ENCODE results near the gene UCK2.

UCK2 gene

DNA sequence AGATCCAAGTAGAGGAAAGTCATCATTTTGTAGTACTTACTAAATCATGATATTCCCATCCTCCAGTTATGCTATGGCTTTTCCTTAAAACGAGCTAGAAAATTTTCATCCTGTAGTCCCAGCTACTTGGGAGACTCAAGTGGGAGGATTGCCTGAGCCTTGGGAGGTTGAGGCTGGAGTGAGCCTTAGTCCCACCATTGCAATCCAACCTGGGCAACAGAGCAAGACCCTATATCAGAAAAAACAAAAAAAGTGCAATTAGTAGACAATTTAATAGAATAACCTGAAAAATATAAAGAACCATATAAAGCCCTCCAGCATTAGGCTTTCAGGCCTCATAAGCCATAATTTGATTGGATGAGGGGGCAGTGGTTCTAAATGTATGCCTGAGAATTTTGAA lies 6.8 kb downstream of the UCK2 start:
- DNase-seq (ENCODE audit: low read depth in 2 of 3, low spot score in 2 of 3), result no peak

DNA sequence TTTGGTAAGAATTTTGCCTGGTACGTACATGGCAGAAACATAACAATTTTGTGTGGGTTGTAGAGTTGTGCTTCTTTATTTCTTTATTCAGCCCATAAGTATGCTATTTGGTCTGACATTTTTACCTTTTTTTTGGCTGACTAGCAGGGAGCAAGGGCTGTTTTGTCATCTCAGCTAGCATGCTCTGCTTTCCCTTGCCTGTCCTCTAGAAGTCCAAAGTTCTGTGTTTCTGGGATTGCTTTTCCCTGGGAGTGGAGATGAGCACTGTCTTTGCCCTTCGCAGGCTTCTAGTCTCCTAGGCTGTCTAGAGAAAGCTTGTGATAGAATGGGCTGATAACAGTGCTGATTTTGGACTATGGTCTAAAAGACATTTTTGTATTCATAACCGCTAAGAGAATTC lies 7.5 kb downstream of the UCK2 start:
- no peak for DNase-seq (ENCODE audit: low read depth in 2 of 3, low spot score in 2 of 3)

DNA sequence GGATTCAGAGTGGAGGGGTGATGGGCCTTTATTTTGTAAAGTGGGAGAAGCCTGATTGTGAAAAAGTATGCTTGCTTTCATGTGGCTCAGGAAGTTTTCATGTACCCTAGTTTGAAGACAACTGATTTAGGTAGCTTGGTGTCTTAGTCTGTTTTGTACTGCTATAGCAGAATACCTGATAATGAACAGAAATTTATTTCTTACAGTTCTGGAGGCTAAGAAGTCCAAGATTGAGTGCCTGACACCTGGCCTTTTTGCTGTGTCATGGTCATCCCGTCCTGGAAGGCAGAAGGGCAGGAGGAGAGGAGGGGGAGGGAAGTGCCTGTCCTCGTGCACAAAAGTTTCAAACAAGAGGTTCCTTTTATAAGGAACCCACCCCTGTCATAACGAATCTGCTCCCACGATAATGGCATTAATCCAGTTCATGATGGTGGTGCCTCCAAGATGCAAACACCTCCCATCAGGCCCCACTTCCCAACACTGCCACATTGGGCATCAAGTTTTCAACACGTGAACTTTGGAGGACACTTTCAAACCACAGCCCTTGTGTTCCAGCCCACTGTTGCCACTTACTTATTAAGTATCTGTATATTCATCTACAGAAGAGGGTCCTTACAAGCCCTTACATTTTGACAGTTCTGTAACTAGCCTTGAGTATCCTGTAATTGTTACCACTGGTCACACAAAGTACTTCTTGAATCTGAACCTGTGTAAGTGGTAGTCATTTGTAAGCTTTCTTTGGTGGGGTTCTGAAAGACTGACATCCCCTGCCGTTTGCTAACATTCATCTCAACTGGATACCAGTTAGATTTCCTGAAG lies 9.5 kb downstream of the UCK2 start:
- DNase-seq (ENCODE audit: low read depth in 2 of 3, low spot score in 2 of 3), result no peak

DNA sequence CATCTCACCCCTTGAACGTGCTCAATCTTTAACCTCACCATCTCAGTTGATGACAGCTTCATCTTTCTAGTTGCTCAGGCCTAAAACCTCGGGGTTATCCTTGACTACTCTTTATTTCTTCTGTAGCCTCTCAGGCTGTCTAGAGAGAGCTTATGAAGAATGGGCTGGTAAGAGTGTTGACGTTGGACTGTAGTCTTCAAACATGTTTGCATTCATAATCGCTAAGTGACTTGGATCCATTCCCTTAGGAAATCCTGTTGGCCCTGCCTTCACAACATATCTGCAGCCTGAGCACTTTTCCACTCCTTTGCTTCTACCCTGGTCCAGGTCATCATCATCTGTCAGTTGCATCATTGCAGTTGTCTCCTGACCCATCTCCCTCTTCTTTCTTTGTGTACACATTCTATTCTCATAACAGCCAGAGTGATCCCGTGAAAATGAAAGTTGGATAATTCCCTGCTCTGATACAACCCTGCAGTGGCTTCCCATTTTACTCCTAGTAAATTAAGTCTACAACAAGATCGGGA lies 10.5 kb downstream of the UCK2 start:
- no peak for DNase-seq (ENCODE audit: low read depth in 2 of 3, low spot score in 2 of 3)

DNA sequence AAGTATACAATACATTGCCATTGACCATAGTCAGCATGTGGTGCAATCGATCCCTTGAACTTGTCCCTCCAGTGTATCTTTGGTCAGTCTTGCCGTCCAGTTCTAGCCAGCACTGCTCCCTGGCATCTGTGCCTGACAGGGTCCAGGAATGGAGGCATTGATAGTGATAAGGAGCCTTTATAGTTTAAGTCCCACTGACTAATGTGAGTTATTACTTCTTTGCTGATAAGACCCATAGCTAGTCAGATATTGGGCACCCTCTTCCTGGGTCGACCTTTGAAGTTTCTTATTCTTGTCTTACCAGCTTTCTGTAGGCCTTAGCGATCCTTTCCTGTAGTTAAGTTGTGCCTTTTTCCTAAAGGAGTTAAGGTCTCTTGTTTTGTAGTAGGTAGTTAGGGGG lies 13.0 kb downstream of the UCK2 start:
- DNase-seq (ENCODE audit: low read depth in 2 of 3, low spot score in 2 of 3), result no peak

DNA sequence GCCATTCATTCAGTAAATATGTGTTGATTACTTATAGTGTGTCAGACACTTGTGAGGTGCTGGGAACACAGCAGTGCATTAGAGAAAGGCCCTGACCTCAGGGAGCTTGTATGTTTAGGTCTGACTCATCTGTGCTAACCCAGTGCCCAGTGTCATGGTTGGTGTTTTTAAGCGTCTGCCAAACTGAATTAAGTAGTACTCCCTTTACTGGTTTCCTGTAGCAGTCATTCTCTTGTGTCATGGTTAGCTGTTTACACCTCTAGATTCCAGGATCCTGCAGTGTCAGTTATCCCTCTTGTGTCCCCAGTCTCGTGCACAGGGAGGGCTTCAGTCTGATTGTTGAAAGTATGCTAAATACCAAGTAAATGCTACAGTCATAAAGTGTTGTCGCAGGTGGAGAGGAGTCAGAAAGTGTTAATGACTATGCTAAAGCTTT lies 14.2 kb downstream of the UCK2 start:
- DNase-seq (ENCODE audit: low read depth in 2 of 3, low spot score in 2 of 3), result no peak

DNA sequence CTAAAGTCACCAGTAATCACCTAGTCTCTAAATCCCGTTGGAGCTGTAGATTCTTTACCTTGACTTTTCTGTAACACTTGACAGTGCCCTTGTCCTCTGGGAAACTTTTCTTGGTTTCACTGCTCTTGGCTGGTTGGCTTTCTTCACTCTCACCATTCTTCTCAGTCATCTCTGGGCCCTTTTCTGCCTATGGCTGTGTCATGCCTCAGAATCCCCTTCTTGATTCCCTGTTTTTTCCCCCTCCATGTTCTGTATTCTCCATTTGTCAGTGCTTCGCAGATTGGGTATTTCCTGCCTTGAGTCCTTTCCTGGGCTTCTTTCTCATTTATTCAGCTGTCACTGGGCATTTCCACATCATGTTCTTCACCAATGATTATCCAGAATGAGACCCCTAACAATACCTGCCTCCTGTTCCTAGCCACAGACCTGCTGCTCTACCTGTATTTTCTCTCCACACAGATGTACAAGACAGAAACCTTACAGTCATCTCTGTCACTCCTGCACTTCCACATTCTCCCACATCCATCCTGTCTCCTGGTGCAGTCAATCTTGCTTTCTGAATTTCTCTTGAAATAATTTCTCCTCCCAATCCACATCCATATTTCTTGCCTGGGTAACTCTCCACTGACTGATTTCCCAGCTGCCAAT lies 14.7 kb downstream of the UCK2 start:
- no peak for DNase-seq (ENCODE audit: low read depth in 2 of 3, low spot score in 2 of 3)

DNA sequence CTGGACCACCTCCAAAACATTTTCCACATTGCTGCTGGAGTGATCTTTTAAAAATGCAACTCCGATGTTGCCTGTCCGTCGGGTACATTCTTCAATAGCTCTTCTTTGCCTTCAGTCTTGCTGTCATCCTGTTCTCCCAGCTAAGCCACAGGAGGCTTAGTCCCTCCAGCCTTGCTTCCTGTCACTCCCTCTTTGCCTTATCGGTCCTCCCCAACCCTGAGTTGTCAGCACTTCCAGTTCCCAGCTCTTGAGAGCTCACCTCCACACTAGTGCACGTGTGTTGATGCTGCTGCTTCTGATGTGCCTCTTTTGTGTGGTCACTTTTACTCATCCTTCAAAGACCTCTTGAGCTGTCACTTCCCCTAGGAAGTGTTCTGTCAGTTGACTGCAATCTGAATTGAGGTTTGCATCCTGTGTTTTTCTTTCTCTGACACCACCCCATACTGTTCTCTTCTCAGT lies 15.3 kb downstream of the UCK2 start:
- no peak for DNase-seq (ENCODE audit: low read depth in 2 of 3, low spot score in 2 of 3)

DNA sequence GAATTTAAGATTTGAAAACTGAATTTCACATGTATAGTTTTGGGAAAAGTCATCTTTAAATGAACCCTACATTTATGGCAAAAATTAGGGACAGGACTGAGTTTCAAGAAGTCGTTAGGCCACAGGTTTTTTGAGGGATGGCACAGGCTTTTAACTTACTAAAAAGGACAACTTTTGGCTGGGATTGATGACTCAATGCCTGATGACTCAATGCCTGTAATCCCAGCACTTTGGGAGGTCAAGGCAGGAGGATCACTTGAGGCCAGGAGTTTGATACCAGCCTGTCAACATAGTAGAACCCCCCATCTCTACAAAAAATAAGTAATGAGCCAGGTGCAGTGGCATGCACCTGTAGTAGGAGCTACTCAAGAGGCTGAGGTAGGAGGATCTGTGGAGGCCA lies 15.9 kb downstream of the UCK2 start:
- DNase-seq (ENCODE audit: low read depth in 2 of 3, low spot score in 2 of 3), result no peak

DNA sequence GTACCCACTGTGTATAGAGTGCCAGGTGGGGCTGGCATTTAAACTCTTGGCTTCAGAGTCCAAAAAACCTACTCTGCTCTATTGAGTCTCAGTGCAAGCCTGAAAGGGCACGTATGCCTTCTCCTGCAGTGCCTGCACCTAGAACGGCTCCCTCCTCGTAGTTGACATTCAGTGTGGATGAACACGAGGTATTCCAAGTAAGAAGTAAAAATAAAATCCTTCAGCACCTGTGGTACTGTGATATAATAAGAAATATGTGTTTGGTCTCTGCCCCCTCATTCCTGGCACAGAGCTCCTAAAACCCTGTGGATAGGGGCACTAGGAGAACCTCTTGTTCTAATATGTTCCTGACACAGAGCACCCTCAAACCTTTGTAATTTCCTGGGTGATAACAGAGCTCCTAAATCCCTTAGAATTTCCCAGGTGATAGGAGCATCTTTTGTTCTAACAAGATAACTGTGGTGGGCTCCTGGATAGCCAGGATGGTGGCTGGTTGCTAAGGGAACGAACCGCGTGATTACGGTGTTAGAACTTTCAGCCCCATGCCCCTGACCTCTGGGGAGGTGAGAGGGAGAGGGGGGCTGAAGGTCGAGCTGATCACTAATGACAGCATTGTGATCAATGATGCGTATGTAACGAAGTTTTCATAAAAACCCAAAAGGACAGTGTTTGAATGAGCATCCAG lies 16.8 kb downstream of the UCK2 start:
- no peak for DNase-seq (ENCODE audit: low read depth in 2 of 3, low spot score in 2 of 3)

DNA sequence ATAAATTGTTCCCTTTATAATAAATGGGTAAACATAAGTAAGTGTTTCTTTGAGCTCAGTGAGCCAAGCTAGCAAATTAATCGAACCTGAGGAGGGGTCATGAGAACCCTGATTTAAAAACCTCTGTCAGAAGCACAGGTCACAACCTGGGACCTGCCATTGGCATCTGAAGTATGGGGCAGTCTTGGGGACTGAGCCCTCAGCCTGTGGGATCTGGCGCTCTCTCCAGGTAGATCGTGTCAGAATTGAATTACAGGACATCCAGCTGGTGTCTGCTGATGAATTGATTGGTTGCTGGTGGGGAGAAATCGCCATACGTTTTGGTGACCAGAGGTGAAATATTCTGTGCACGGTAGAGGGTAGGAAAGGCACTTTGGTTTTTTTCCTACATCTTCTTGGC lies 17.5 kb downstream of the UCK2 start:
- no peak for DNase-seq (ENCODE audit: low read depth in 2 of 3, low spot score in 2 of 3)

DNA sequence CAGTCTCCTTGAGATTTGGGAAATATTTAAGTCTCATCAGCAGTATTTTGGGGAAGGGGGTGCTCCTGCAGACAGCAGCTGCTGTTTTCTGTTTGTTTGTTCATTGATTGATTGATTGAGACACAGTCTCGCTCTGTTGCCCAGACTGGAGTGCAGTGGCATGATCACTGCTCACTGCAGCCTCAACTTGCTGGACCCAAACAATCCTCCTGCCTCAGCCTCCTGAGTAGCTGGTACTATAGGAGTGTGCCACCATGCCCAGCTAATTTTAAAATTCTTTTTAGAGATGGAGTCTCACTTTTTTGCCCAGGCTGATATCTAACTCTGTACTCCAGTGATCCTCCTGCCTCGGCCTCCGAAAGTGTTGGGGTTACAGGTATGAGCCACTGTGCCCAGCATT lies 18.2 kb downstream of the UCK2 start:
- no peak for DNase-seq (ENCODE audit: low read depth in 2 of 3, low spot score in 2 of 3)

DNA sequence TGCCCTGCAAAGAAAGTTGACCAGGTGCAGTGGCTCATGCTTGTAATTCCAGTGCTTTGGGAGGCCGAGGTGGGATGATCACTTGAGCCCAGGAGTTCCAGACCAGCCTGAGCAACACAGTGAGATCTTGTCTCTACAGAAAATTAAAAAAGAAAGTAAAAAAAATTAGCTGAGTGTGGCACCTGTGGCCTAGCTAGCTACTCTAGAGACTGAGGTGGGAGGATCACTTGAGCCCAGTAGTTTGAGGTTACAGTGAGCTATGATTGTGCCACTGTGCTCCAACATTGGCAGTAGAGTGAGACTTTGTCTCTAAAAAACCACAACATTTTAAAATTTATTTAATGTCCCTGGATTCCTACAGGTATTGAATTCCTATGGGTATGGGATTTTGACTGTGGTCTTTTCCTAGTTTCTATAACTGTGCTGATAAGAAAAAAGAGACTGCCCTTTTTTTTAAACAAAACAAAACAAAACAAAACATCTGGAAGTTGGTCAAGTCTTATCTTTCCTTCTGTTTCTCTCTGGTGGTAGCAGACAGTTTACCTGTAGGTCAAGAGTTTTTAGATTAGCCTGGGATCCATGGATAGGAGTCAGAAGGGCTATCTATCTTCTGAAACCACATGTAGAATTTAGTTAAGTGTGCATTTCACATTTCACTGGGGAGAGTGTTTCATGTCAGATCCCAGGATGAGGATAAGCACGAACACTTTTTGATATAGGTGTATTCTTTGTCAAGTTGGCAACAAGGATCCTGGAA lies 18.8 kb downstream of the UCK2 start:
- DNase-seq (ENCODE audit: low read depth in 2 of 3, low spot score in 2 of 3), result no peak

DNA sequence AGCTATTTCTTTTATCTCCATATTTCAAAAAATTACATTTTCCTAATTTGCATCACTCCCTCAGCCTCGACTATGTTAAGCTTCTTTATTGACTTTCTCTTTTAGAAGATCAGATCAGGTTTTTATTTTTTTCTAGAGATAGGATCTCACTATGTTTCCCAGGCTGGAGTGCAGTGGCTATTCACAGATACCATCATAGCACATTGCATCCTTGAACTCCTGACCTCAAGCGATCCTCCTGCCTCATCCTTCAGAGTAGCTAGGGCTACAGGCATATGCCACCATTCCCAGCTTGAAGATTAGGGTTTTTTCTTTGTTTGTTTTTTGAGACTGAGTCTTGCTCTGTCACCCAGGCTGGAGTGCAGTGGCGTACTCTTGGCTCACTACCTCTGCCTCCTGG lies 20.1 kb downstream of the UCK2 start:
- DNase-seq (ENCODE audit: low read depth in 2 of 3, low spot score in 2 of 3), result no peak

DNA sequence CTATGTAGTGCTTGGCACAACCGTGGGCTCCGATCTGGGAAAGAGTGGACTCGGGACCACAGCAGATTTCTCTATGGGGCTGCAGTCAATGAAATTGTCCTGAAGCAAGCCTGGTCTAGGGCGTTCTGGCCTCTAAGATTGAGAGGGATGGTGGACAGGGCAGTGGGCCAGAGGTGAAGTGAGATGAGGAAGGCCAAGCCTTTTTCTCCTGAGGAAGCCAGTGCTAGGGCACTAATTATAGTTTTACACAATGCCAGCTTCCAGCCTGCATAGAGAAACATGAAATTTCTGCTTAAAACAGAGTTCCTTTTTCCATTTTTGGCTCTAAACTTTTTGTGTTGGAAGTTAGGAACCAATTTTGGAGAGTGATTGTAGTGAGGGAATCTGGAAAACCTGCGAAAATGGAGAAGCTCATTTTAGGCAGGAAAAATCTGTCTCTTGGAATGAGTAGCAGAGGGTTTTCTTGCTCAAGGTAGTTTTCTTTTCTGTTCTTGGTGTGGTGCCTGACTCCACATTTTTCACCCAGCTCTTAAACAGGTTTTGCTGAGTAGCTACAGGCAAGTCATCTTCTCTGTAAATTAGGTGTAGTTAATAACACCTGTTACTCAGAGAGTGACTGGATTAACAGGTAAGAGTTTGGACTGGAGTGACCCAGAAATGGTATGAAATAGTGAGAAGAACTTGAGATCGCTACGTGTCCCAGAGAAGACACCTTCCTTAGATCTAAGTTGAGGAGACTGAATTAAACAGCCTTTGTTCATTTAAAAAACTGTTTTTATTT lies 22.1 kb downstream of the UCK2 start:
- DNase-seq (ENCODE audit: low read depth in 2 of 3, low spot score in 2 of 3), result no peak

DNA sequence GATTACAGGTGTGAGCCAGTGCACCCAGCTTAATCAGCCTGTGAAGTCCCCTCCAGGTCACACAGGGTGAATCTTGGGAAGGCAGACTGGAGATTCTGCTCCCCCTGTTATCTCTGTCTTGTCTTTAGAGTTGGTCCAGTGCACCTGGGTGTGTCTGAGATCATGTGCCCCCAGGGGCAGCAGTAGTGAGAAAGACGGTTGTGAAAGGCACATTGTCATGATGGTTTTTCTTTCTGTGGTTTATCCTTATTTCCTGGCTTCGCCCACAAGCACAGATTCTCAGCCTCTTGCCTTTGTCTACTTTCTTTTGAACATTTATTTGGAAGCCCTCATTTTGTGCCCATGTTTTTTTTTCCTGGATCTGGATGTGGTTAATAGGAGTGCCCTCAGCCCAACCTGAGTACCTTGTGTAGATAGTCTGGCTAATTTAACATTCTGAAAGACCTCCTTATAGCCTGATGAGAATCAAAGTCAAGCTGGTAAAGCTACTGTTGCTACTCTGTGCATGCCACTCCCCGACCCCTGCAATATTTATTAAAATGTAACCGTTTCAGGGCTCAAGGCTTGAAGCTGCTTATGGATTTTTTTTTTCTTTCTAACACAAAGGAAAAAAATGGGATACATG lies 23.7 kb downstream of the UCK2 start:
- DNase-seq (ENCODE audit: low read depth in 2 of 3, low spot score in 2 of 3), result no peak

DNA sequence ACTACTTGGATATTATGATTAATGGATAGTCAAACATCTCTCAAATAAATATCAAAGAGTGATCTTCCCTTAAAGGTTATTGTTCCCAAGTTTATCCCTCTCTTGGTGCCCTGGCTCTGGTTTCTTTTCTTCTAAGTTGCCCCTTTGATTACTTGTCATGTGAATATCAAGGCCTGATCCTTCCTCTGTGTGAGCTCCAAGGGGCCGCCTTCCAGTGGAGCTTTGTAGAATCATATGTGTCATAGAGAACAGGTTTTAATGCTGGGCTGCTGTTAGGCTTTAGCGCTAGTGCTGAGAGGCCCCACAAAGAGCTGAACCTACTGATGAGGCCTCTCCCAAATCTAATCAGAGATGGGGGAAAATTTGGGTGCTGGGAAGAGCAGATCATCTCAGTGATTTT lies 25.5 kb downstream of the UCK2 start:
- DNase-seq (ENCODE audit: low read depth in 2 of 3, low spot score in 2 of 3), result no peak

DNA sequence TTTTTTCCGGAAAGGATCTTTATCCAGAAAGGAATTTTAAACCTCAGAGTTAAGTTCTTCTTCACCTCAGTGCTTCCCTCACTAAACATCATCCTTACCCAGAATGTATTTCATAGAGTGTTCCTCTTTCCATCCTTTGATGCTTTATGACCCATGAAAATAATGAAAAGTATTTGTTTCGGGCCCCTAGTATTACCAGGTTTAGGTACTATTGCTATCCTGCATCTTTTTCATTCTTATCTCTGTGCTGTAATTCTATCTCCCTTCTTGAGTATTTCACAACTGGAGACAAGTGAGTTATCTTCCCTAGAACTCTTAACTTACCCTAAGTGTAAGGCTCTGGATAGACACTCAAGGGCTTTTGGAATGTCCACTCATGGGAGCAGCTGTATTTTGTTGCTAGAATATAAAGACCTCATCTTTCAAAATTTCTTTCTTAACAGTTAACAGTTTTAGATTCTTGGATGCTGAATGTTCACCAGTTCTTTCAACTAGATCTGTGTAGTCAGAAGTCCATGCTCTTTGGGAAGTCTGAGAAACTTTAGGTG lies 26.2 kb downstream of the UCK2 start:
- DNase-seq (ENCODE audit: low read depth in 2 of 3, low spot score in 2 of 3), result no peak

DNA sequence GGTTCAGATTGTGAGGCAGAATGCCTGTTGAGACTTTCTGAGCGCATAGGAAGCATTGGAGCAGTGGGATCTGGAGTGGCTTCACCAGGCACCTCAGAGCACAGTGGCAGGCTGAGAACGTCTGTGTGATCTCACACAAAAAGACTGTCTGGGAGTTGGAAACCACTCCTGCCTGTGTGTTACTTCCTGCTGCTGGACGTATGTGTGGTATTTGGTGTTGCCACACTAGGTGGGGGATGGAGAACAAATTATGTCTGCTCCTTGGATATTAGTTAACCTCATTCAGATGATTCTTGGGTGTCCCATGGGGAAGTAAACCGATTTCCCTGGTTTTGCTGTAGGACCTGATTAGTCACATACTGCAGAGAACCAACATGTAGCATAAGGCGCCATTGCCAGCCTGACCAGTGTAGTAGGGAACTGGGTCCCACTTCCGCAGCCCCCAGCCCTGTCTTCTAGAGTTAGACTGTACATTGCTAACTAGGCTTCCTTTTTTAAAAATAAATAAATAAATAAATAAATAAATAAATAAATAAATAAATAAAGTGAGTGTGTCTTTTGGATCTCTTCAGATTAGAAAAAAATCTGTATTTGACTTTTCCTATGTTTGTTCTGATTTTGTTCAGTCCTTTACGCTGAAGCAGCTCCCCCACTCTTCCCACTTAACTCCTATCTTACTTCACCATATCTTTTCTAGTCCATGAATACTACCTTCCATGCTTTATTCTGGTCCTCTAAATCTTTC lies 26.9 kb downstream of the UCK2 start:
- DNase-seq (ENCODE audit: low read depth in 2 of 3, low spot score in 2 of 3), result no peak
